Erythroblast (primary cell): ENCODE results near the gene IDI2.
"Not testable (repeated sequence)": the region's sequence is repeated elsewhere in the genome, so short reads cannot be mapped to it uniquely, and the experiment has no call there.

Experiments used
- DNase-seq, 2 experiments: peaks; one replicate each; lab custom pipeline; 2025; lab: John Stamatoyannopoulos, UW
- GATA1 ChIP-seq: IDR thresholded peaks from 2 replicates; pipeline ENCODE4 v1.6.1; 2011; ENCODE audit warnings: low read depth, mild to moderate bottlenecking, control low read depth, low read length, moderate library complexity
- POLR2A ChIP-seq: IDR thresholded peaks from 2 replicates; pipeline ENCODE4 v1.6.1; 2011; ENCODE audit warnings: mild to moderate bottlenecking, low read length

The IDI2 gene

GRCh38 chr10:1054684-1055083 lies 29.0 kb upstream of the IDI2 start:
- no peak for TF ChIP-seq GATA1
- no peak for TF ChIP-seq POLR2A
- DNase-seq, result no peak

GRCh38 chr10:1050554-1050953 lies 24.9 kb upstream of the IDI2 start:
- DNase-seq, result no peak
- TF ChIP-seq GATA1, result no peak
- no peak for TF ChIP-seq POLR2A

- TF ChIP-seq POLR2A (no peak), GATA1 (peak; percentile 50)
- peak; percentile 75 to 85 for DNase-seq
Observed at GRCh38 chr10:1050145-1050544, 24.5 kb upstream of the IDI2 start.

GRCh38 chr10:1049425-1049958 lies 23.8 kb upstream of the IDI2 start:
- DNase-seq, result no peak
- no peak for TF ChIP-seq GATA1

GRCh38 chr10:1048732-1049424 lies 23.2 kb upstream of the IDI2 start, which contains the start of gene IDI1:
TSS of gene IDI1 (minus strand) at chr10:1049119. CDS start at chr10:1049003, 116 bp downstream.
- DNase-seq, result peak; percentile 96 to 97
- TF ChIP-seq POLR2A (peak; percentile 95), GATA1 (no peak)

GRCh38 chr10:1048349-1048731 lies 22.7 kb upstream of the IDI2 start:
- DNase-seq, result peak; percentile 71 to 81
- TF ChIP-seq POLR2A, result no peak
- no peak for TF ChIP-seq GATA1

GRCh38 chr10:1047937-1048336 lies 22.3 kb upstream of the IDI2 start:
- peak; percentile 45 to 58 for DNase-seq
- TF ChIP-seq POLR2A (no peak), GATA1 (no peak)

- TF ChIP-seq GATA1 (no peak), POLR2A (no peak)
- DNase-seq, result no peak
Observed at GRCh38 chr10:1045415-1045814, 19.8 kb upstream of the IDI2 start.

GRCh38 chr10:1044964-1045363 lies 19.3 kb upstream of the IDI2 start:
- TF ChIP-seq GATA1, result no peak
- TF ChIP-seq POLR2A, result peak; percentile 29
- DNase-seq, result no peak

GRCh38 chr10:1044146-1044545 lies 18.5 kb upstream of the IDI2 start:
- TF ChIP-seq GATA1, result no peak
- TF ChIP-seq POLR2A, result no peak
- DNase-seq, result peak in 1 of 2 experiments; percentile 28

- DNase-seq, result peak; percentile 42 to 46
- TF ChIP-seq GATA1, result no peak
- TF ChIP-seq POLR2A, result no peak
Observed at GRCh38 chr10:1043532-1043995, 17.9 kb upstream of the IDI2 start.

GRCh38 chr10:1041514-1041913 lies 15.9 kb upstream of the IDI2 start:
- DNase-seq, result no peak
- no peak for TF ChIP-seq POLR2A
- TF ChIP-seq GATA1, result no peak

GRCh38 chr10:1040133-1040532 lies 14.5 kb upstream of the IDI2 start:
- DNase-seq, result no peak
- TF ChIP-seq POLR2A (peak; percentile 18), GATA1 (no peak)

- DNase-seq, result not testable (repeated sequence)
- peak; percentile 49 for TF ChIP-seq POLR2A
Observed at GRCh38 chr10:1038769-1039168, 13.1 kb upstream of the IDI2 start.

- no peak for DNase-seq
Observed at GRCh38 chr10:1037098-1037497, 11.4 kb upstream of the IDI2 start.

More at GRCh38 chr10:1037098-1037497, 11.4 kb upstream of the IDI2 start:
- peak; percentile 23 for TF ChIP-seq POLR2A
- no peak for TF ChIP-seq GATA1
